ENCODE data around the gene BEAN1. TPM values are rescaled to one million over a fixed set of nuclear protein-coding genes. Genes with fewer than 3 reads are reported as not detected.

The BEAN1 gene
- total RNA-seq, 4 donors from 2014 or later, result 0.40 TPM; not detected in 3

DNA sequence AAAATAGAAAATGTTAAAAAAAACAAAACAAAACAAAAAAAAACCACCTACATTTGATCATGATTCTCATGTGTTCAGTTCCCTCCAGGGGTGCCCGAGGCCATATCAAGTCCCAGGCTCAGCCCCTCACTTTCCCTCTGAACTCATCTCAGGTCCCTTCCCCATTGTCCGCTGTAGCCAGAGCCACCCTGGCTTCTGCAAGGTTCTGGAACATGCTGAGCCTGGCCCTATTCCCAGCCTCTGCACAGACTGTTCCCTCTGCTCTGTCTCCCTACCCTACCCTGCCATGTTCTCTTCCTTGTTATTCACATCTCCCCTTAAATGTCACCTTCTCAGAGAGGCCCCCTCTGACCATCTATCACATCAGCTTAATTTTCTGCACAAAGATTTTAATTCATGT lies 75.9 kb downstream of the BEAN1 start:
- TF ChIP-seq, protein P1, sequence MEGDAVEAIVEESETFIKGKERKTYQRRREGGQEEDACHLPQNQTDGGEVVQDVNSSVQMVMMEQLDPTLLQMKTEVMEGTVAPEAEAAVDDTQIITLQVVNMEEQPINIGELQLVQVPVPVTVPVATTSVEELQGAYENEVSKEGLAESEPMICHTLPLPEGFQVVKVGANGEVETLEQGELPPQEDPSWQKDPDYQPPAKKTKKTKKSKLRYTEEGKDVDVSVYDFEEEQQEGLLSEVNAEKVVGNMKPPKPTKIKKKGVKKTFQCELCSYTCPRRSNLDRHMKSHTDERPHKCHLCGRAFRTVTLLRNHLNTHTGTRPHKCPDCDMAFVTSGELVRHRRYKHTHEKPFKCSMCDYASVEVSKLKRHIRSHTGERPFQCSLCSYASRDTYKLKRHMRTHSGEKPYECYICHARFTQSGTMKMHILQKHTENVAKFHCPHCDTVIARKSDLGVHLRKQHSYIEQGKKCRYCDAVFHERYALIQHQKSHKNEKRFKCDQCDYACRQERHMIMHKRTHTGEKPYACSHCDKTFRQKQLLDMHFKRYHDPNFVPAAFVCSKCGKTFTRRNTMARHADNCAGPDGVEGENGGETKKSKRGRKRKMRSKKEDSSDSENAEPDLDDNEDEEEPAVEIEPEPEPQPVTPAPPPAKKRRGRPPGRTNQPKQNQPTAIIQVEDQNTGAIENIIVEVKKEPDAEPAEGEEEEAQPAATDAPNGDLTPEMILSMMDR (IDR thresholded peaks at IDR 0.05), result no peak
- TF ChIP-seq EP300 (IDR thresholded peaks at IDR 0.05; ENCODE audit: low read depth) (no peak), POLR2A (IDR thresholded peaks at IDR 0.05) (no peak), POLR2AphosphoS5 (IDR thresholded peaks at IDR 0.05) (no peak)
- intact Hi-C loops (cut with DNase I; ENCODE audit: low total_unique reads) (no loop called here), in situ Hi-C loops (cut with MboI; ENCODE audit: low pct_ligation_motif_present in 1 of 4, low pct_unique_long_range_greater_than_20kb in 1 of 4, low sequenced_read_pairs in 3 of 4) (no loop called here)
- WGBS, 2 donors (ENCODE audit: low coverage in 1 of 2), result 83 to 86% methylated on average over 2 of the region's 2 CpGs
- Histone ChIP-seq H3K36me3 (no peaks in the 10 kb centered on the region), H3K27me3 (no peaks in the 10 kb centered on the region), H3K4me3 (no peak overlapping the region), H3K9me3 (no peaks in the 10 kb centered on the region), H3K27ac (no peak overlapping the region), H3K4me1 (peaks cover 0 to 17% (median 5%) of the 10 kb centered on the region in 4 donors)
- no peak for DNase-seq

DNA sequence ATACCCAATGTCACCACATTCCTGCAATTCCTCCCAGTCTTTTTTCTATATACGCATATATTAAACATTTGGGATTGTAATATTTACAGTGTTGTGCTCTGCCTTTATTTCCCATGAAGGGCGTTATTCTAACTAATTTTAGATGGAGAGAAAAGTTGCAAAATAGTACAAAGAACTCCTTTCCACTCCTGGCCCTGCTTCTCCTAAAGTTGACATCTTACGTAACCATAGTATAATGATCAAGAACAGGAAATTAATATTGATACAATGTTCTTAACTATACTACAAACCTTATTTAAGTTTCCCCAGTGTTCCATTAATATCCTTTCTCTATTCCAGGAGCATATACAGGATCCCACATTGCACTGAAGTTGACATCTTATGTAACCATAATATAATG lies 76.5 kb downstream of the BEAN1 start:
- in situ Hi-C loops (cut with MboI; ENCODE audit: low pct_ligation_motif_present in 1 of 4, low pct_unique_long_range_greater_than_20kb in 1 of 4, low sequenced_read_pairs in 3 of 4) (no loop called here), intact Hi-C loops (cut with DNase I; ENCODE audit: low total_unique reads) (no loop called here)
- Histone ChIP-seq H3K4me1 (peaks cover 0 to 22% (median 7%) of the 10 kb centered on the region in 4 donors), H3K4me3 (no peak overlapping the region), H3K27me3 (no peaks in the 10 kb centered on the region), H3K36me3 (no peaks in the 10 kb centered on the region), H3K9me3 (no peaks in the 10 kb centered on the region), H3K27ac (no peak overlapping the region)
- DNase-seq, result no peak
- no peak for TF ChIP-seq POLR2AphosphoS5 (IDR thresholded peaks at IDR 0.05)
- TF ChIP-seq, protein P1 (IDR thresholded peaks at IDR 0.05), result no peak
- TF ChIP-seq POLR2A (IDR thresholded peaks at IDR 0.05), result no peak
- TF ChIP-seq EP300 (IDR thresholded peaks at IDR 0.05; ENCODE audit: low read depth), result no peak
- 79 to 88% methylated on average over 3 of the region's 3 CpGs for WGBS, 2 donors (ENCODE audit: low coverage in 1 of 2)

DNA sequence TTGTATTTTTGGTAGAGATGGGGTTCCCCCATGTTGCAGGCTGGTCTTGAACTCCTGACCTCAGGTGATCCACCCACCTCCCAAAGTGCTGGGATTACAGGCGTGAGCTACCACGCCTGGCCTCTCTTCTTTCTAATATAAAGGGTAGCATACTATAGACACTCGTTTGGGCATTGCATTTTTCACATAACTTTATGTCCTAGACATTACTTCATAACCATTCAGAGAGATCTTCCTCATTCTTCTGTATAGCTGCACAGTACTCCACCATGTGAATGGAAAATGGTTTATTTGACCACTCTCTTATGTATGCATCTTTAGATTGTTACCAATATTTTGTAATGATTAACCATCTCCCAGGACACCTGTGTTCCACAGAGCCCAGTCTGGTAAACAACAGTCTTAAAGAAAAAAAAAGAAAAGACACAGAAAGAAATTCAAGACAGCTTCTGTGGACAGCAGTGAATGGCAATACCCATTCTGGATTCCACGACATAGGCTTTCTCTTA lies 80.7 kb downstream of the BEAN1 start:
- TF ChIP-seq POLR2AphosphoS5 (IDR thresholded peaks at IDR 0.05) (no peak), EP300 (IDR thresholded peaks at IDR 0.05; ENCODE audit: low read depth) (no peak), POLR2A (IDR thresholded peaks at IDR 0.05) (no peak)
- TF ChIP-seq, protein P1 (IDR thresholded peaks at IDR 0.05), result no peak
- no peaks in the 10 kb centered on the region for H3K27me3 ChIP-seq
- no peak overlapping the region for H3K4me3 ChIP-seq
- peaks cover 0 to 35% (median 17%) of the 10 kb centered on the region in 4 donors for H3K4me1 ChIP-seq
- H3K27ac ChIP-seq, result peak overlapping the region in 1 of 4 donors; percentile 4
- in situ Hi-C loops (cut with MboI; ENCODE audit: low pct_ligation_motif_present in 1 of 4, low pct_unique_long_range_greater_than_20kb in 1 of 4, low sequenced_read_pairs in 3 of 4), result no loop called here
- H3K9me3 ChIP-seq, result no peaks in the 10 kb centered on the region
- intact Hi-C loops (cut with DNase I; ENCODE audit: low total_unique reads), result no loop called here
- no peak for DNase-seq
- H3K36me3 ChIP-seq, result no peaks in the 10 kb centered on the region
- 74 to 78% methylated on average over 2 to 4 of the region's 4 CpGs for WGBS, 2 donors (ENCODE audit: low coverage in 1 of 2)

DNA sequence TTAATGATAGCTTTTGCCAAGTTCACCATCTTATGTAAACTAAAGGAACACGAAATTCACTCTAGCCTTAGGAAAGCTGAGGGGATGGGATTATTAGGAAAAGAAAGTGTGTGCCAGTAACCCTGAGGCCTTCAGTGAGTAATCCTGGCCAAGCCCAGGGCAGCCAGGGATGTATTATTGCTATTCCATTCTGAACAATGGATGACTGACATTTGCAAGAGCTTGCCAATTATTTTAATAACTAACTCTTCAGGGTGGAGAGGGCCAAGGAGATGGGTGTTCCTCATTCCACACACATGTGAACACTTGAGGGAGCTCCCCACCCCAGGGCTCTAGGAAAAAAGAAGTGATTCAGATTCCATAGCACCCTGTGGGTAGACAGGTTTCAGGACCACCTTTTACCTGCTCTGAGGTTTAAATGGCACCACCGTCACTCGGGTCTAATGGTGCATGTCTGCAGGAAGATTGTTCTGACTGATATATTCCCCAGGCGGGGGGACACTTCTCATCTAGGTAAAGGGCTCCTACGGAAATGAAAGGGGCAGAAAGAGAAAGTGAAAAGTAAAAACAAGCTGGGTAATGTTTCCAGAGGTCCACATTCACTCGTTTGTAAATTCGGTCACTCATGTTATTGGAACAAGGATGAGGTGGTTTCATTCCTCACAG lies 81.3 kb downstream of the BEAN1 start:
- intact Hi-C loops (cut with DNase I; ENCODE audit: low total_unique reads), result no loop called here
- peaks cover 0 to 30% (median 15%) of the 10 kb centered on the region in 4 donors for H3K4me1 ChIP-seq

More for the DNA sequence above, 81.3 kb downstream of the BEAN1 start:
- 63 to 83% methylated on average over 4 to 7 of the region's 7 CpGs for WGBS, 2 donors (ENCODE audit: low coverage in 1 of 2)
- no peak for DNase-seq
- peaks cover 0 to 3% (median 0%) of the 10 kb centered on the region in 4 donors for H3K36me3 ChIP-seq
- H3K4me3 ChIP-seq, result no peak overlapping the region
- H3K27ac ChIP-seq, result peak overlapping the region in 1 of 4 donors; percentile 4
- H3K27me3 ChIP-seq, result no peaks in the 10 kb centered on the region
- no peaks in the 10 kb centered on the region for H3K9me3 ChIP-seq
- in situ Hi-C loops (cut with MboI; ENCODE audit: low pct_ligation_motif_present in 1 of 4, low pct_unique_long_range_greater_than_20kb in 1 of 4, low sequenced_read_pairs in 3 of 4), result no loop called here
- TF ChIP-seq, protein P1 (IDR thresholded peaks at IDR 0.05), result no peak
- no peak for TF ChIP-seq POLR2A (IDR thresholded peaks at IDR 0.05)
- TF ChIP-seq POLR2AphosphoS5 (IDR thresholded peaks at IDR 0.05), result no peak
- TF ChIP-seq EP300 (IDR thresholded peaks at IDR 0.05; ENCODE audit: low read depth), result no peak

All from transverse colon (tissue), 4 donors.